Neural progenitor cell (in vitro differentiated cells): Measurements from ENCODE around the gene LRP1B. TPM values are rescaled to one million over a fixed set of nuclear protein-coding genes. Genes with fewer than 3 reads are reported as not detected.

Experiments
- DNase-seq: peaks from one replicate; pipeline ENCODE4 v3.0.0-alpha.2; 2016; ENCODE audit warnings: low spot score
- H2AFZ ChIP-seq: fragments of 200-600 bp; sonication (generic); replicated peaks from 2 replicates; pipeline ENCODE4 v1.6.1; 2016; ENCODE audit warnings: antibody characterized with exemption
- H3F3A ChIP-seq: fragments of 200-600 bp; sonication (generic); 2 replicates; pipeline ENCODE4 v1.6.1; 2016; ENCODE audit warnings: antibody characterized with exemption, low read depth
- H3K27ac ChIP-seq: fragments of 200-600 bp; sonication (generic); 2 replicates; pipeline ENCODE4 v1.5.1; 2016; ENCODE audit warnings: mild to moderate bottlenecking
- H3K27me3 ChIP-seq: fragments of 200-600 bp; sonication (generic); 2 replicates; pipeline ENCODE4 v1.6.1; 2016; ENCODE audit warnings: mild to moderate bottlenecking, moderate library complexity
- H3K36me3 ChIP-seq: fragments of 200-600 bp; sonication (generic); 2 replicates; pipeline ENCODE4 v1.5.1; 2016
- H3K4me1 ChIP-seq: fragments of 200-600 bp; sonication (generic); 2 replicates; pipeline ENCODE4 v1.6.1; 2016; ENCODE audit warnings: mixed run types
- H3K4me2 ChIP-seq: fragments of 200-600 bp; sonication (generic); 2 replicates; pipeline ENCODE4 v1.6.1; 2016
- H3K4me3 ChIP-seq: fragments of 200-600 bp; sonication (generic); 2 replicates; pipeline ENCODE4 v1.5.1; 2016
- H3K79me2 ChIP-seq: fragments of 200-600 bp; sonication (generic); 2 replicates; pipeline ENCODE4 v1.6.1; 2016; ENCODE audit warnings: low read depth
- H3K9ac ChIP-seq: fragments of 200-600 bp; sonication (generic); 2 replicates; pipeline ENCODE4 v1.6.1; 2016
- H3K9me3 ChIP-seq: fragments of 200-600 bp; sonication (generic); 2 replicates; pipeline ENCODE4 v1.5.1; 2016; ENCODE audit warnings: low read depth
- H4K20me1 ChIP-seq: fragments of 200-600 bp; sonication (generic); 2 replicates; pipeline ENCODE4 v1.6.1; 2016; ENCODE audit warnings: low read depth
- H3K27ac Mint-ChIP-seq: 3 replicates; pipeline ENCODE4 v1.8.0; 2021; ENCODE audit warnings: mixed read lengths
- H3K27me3 Mint-ChIP-seq: 2 replicates; pipeline ENCODE4 v1.8.0; 2022; ENCODE audit warnings: low read depth, mild to moderate bottlenecking, inconsistent platforms, moderate library complexity, mixed read lengths; ENCODE audit not compliant: insufficient read depth
- H3K36me3 Mint-ChIP-seq: 3 replicates; pipeline ENCODE4 v1.8.0; 2021; ENCODE audit warnings: mixed read lengths
- H3K4me1 Mint-ChIP-seq: 3 replicates; pipeline ENCODE4 v1.8.0; 2021; ENCODE audit warnings: mixed read lengths
- H3K4me3 Mint-ChIP-seq: 3 replicates; pipeline ENCODE4 v1.8.0; 2021; ENCODE audit warnings: mild to moderate bottlenecking, moderate library complexity, mixed read lengths
- H3K9me3 Mint-ChIP-seq: 3 replicates; pipeline ENCODE4 v1.8.0; 2020; ENCODE audit warnings: mixed read lengths
- CTCF ChIP-seq: fragments of 200-600 bp; sonication (generic); IDR thresholded peaks from 2 replicates; pipeline ENCODE4 v1.5.1; 2017; ENCODE audit warnings: antibody characterized with exemption, mild to moderate bottlenecking
- EZH2 ChIP-seq: fragments of 200-600 bp; sonication (generic); IDR thresholded peaks from 2 replicates; pipeline ENCODE4 v1.6.1; 2017; ENCODE audit warnings: antibody characterized with exemption, mild to moderate bottlenecking, moderate library complexity
- EZH2phosphoT487 ChIP-seq: fragments of 200-600 bp; sonication (generic); IDR thresholded peaks from 2 replicates; pipeline ENCODE4 v1.6.1; 2017; ENCODE audit warnings: antibody characterized with exemption
- total RNA-seq: library from RNA; depleted of rRNA; stranded (reverse); fragments of >200 nt; gene quantifications from 2 replicates; pipeline ENCODE4 v1.2.3, GENCODE V29; 2015; ENCODE audit warnings: low replicate concordance

Gene LRP1B
- total RNA-seq, 1 donor from 2014 or later: not detected

- Histone ChIP-seq H3K4me1 (no peaks in the 10 kb centered on the region), H2AFZ (no peak overlapping the region), H3K4me3 (no peak overlapping the region), H3K36me3 (no peaks in the 10 kb centered on the region), H3K4me2 (no peak overlapping the region), H3K9me3 (no peaks in the 10 kb centered on the region), H3K27ac (no peak overlapping the region), H3K9ac (no peak overlapping the region), H4K20me1 (no peaks in the 10 kb centered on the region), H3F3A (no peaks in the 10 kb centered on the region), H3K79me2 (no peaks in the 10 kb centered on the region), H3K27me3 (no peaks in the 10 kb centered on the region)
- H3K9me3 Mint-ChIP-seq: no peaks in the 10 kb centered on the region
- H3K27me3 Mint-ChIP-seq: peaks cover 2% of the 10 kb centered on the region
- TF ChIP-seq EZH2 (no peak), EZH2phosphoT487 (no peak), CTCF (no peak)
- H3K4me3 Mint-ChIP-seq: no peak overlapping the region
- H3K4me1 Mint-ChIP-seq: no peaks in the 10 kb centered on the region
- no peak overlapping the region for H3K27ac Mint-ChIP-seq
- H3K36me3 Mint-ChIP-seq: no peaks in the 10 kb centered on the region
- no peak for DNase-seq
Observed at GRCh38 chr2:141517852-141518421, 612.9 kb downstream of the LRP1B start.

GRCh38 chr2:141517180-141517851 lies 613.5 kb downstream of the LRP1B start:
- Histone ChIP-seq H3K27me3 (no peaks in the 10 kb centered on the region), H3K27ac (no peak overlapping the region)

GRCh38 chr2:141515931-141516330 lies 614.9 kb downstream of the LRP1B start:
- Histone ChIP-seq H3F3A (no peaks in the 10 kb centered on the region), H3K27ac (no peak overlapping the region), H3K4me1 (no peaks in the 10 kb centered on the region), H3K79me2 (no peaks in the 10 kb centered on the region), H2AFZ (no peak overlapping the region), H4K20me1 (no peaks in the 10 kb centered on the region), H3K9me3 (no peaks in the 10 kb centered on the region), H3K27me3 (no peaks in the 10 kb centered on the region), H3K36me3 (no peaks in the 10 kb centered on the region), H3K9ac (no peak overlapping the region), H3K4me2 (no peak overlapping the region), H3K4me3 (no peak overlapping the region)
- no peaks in the 10 kb centered on the region for H3K9me3 Mint-ChIP-seq
- no peaks in the 10 kb centered on the region for H3K4me1 Mint-ChIP-seq
- H3K36me3 Mint-ChIP-seq: no peaks in the 10 kb centered on the region
- no peak overlapping the region for H3K4me3 Mint-ChIP-seq
- H3K27ac Mint-ChIP-seq: no peak overlapping the region
- TF ChIP-seq CTCF (no peak), EZH2phosphoT487 (no peak), EZH2 (no peak)
- DNase-seq: no peak
- H3K27me3 Mint-ChIP-seq: peaks cover 2% of the 10 kb centered on the region

More at GRCh38 chr2:141517180-141517851, 613.5 kb downstream of the LRP1B start:
- Histone ChIP-seq H3K4me3 (no peak overlapping the region), H3K9me3 (no peaks in the 10 kb centered on the region), H3K9ac (no peak overlapping the region), H3K79me2 (no peaks in the 10 kb centered on the region), H4K20me1 (no peaks in the 10 kb centered on the region), H3K4me1 (no peaks in the 10 kb centered on the region), H3K4me2 (no peak overlapping the region), H3F3A (no peaks in the 10 kb centered on the region), H3K36me3 (no peaks in the 10 kb centered on the region), H2AFZ (no peak overlapping the region)
- no peak for DNase-seq
- Mint-ChIP-seq H3K9me3 (no peaks in the 10 kb centered on the region), H3K4me1 (no peaks in the 10 kb centered on the region), H3K36me3 (no peaks in the 10 kb centered on the region), H3K27ac (no peak overlapping the region), H3K27me3 (peaks cover 2% of the 10 kb centered on the region), H3K4me3 (no peak overlapping the region)
- TF ChIP-seq EZH2 (no peak), CTCF (no peak), EZH2phosphoT487 (no peak)
